HepG2 (cell line): ENCODE measurements around the gene MMP23B. TPM values are rescaled to one million over a fixed set of nuclear protein-coding genes. Genes with fewer than 3 reads are reported as not detected.

Source experiments
- ATAC-seq: fragments of 200-7000 bp; cut with Tn5 transposase; 3 replicates; pipeline ENCODE4 v1.9.1; 2020; ENCODE audit warnings: mild to moderate bottlenecking, moderate library complexity
- BruUV-seq: library from RNA; stranded (reverse); fragments of 400-500 nt; replicated peaks from 2 replicates; lab custom pipeline; 2021; lab: Mats Ljungman, UMichigan
- CTCF ChIA-PET: fragments of 300-600 bp; formaldehyde crosslinking; extraction: SDS; loops from one replicate; lab custom pipeline; 2021; ENCODE audit warnings: low total read pairs, inconsistent platforms, low intra/inter-chr PET ratio; lab: Yijun Ruan, JAX
- POLR2A ChIA-PET: fragments of 350-600 bp; sonication (Branson Sonifier 250); formaldehyde crosslinking; loops from one replicate; lab custom pipeline; 2020; ENCODE audit warnings: antibody characterized with exemption, inconsistent platforms; lab: Yijun Ruan, JAX
- DNase-seq: peaks from one replicate; pipeline ENCODE4 v3.0.0-alpha.2; 2015; ENCODE audit warnings: low spot score
- FAIRE-seq: peaks from 3 replicates; lab custom pipeline; 2011; peaks lifted over from hg19 to GRCh38; lab: Jason Lieb, UNC
- H2AFZ ChIP-seq: one replicate; pipeline ENCODE4 v1.6.1; 2011; ENCODE audit warnings: low read length, inconsistent platforms
- H3K27ac ChIP-seq: fragments of 300-600 bp; 3 replicates; pipeline ENCODE4 v1.8.0; 2011; ENCODE audit warnings: mixed run types, mild to moderate bottlenecking, mixed read lengths, low read length, inconsistent platforms; ENCODE audit not compliant: insufficient read depth; ENCODE audit errors: extremely low read length
- H3K27me3 ChIP-seq, 2 experiments: fragments of 200-600 bp in 1 of 2; 2 replicates in 1 of 2; 3 replicates in 1 of 2; pipeline versions ENCODE4 v1.6.0 to v1.8.0; 2011; ENCODE audit warnings: low read length in 2 of 2, mild to moderate bottlenecking in 2 of 2, moderate library complexity in 2 of 2, inconsistent platforms in 1 of 2; ENCODE audit not compliant: insufficient read depth in 2 of 2, control insufficient read depth in 1 of 2
- H3K36me3 ChIP-seq, 2 experiments: fragments of 200-600 bp in 1 of 2; replicated peaks in 1 of 2; 2 replicates in 1 of 2; 3 replicates in 1 of 2; pipeline versions ENCODE4 v1.5.1 to v1.8.0; 2011; ENCODE audit warnings: low read length in 2 of 2, inconsistent platforms in 1 of 2; ENCODE audit not compliant: insufficient read depth in 2 of 2, control insufficient read depth in 1 of 2
- H3K4me1 ChIP-seq: 2 replicates; pipeline ENCODE4 v1.5.1; 2012; ENCODE audit warnings: low read length, inconsistent platforms; ENCODE audit not compliant: insufficient read depth
- H3K4me2 ChIP-seq: 2 replicates; pipeline ENCODE4 v1.6.0; 2011; ENCODE audit warnings: low read depth, low read length, inconsistent platforms
- H3K4me3 ChIP-seq, 3 experiments: fragments of 200-600 bp in 1 of 3; sonication (generic), shearing (Covaris generic) in 1 of 3; replicated peaks in 1 of 3; 2 replicates each; pipeline ENCODE4 v1.5.1; 2011 to 2016; ENCODE audit warnings: low read length in 3 of 3, inconsistent platforms in 2 of 3, low read depth in 2 of 3, mild to moderate bottlenecking in 2 of 3, control low read depth in 1 of 3, mixed read lengths in 1 of 3; ENCODE audit not compliant: insufficient read depth in 1 of 3
- H3K79me2 ChIP-seq: one replicate; pipeline ENCODE4 v1.6.1; 2011; ENCODE audit warnings: low read length, inconsistent platforms; ENCODE audit not compliant: insufficient read depth
- H3K9ac ChIP-seq: 2 replicates; pipeline ENCODE4 v1.6.0; 2011; ENCODE audit warnings: mild to moderate bottlenecking, low read depth, low read length, inconsistent platforms; ENCODE audit not compliant: insufficient read depth
- H3K9me3 ChIP-seq: 2 replicates; pipeline ENCODE4 v1.5.1; 2012; ENCODE audit warnings: mild to moderate bottlenecking, low read length
- H4K20me1 ChIP-seq: 2 replicates; pipeline ENCODE4 v1.6.0; 2011; ENCODE audit warnings: inconsistent platforms, mild to moderate bottlenecking, low read length, moderate library complexity; ENCODE audit not compliant: insufficient read depth
- ATF1 ChIP-seq: IDR thresholded peaks from 2 replicates; pipeline ENCODE4 v1.6.1; 2016; ENCODE audit warnings: mild to moderate bottlenecking, control low read depth
- HBP1 ChIP-seq: IDR thresholded peaks from 2 replicates; pipeline ENCODE4 v1.6.1; 2016; ENCODE audit warnings: low read depth, control low read depth
- HDAC1 ChIP-seq: sonication (generic); formaldehyde crosslinking; IDR thresholded peaks from 2 replicates; pipeline ENCODE4 v1.5.1; 2020; ENCODE audit warnings: mild to moderate bottlenecking, missing genetic modification reagents
- HNF1B ChIP-seq: sonication (generic); formaldehyde crosslinking; IDR thresholded peaks from 2 replicates; pipeline ENCODE4 v1.5.1; 2020; ENCODE audit warnings: mild to moderate bottlenecking, moderate library complexity, missing genetic modification reagents
- KAT8 ChIP-seq: IDR thresholded peaks from 2 replicates; pipeline ENCODE4 v1.6.1; 2016; ENCODE audit warnings: missing genetic modification reagents, missing compliant biosample characterization
- KDM5B ChIP-seq: sonication (generic); formaldehyde crosslinking; IDR thresholded peaks from 2 replicates; pipeline ENCODE4 v1.4.0; 2020; ENCODE audit warnings: missing genetic modification reagents, mild to moderate bottlenecking, borderline replicate concordance
- KLF9 ChIP-seq: IDR thresholded peaks from 2 replicates; pipeline ENCODE4 v1.6.1; 2016; ENCODE audit warnings: low read depth
- PITX1 ChIP-seq: sonication (generic); formaldehyde crosslinking; IDR thresholded peaks from 2 replicates; pipeline ENCODE4 v1.5.1; 2020; ENCODE audit warnings: mild to moderate bottlenecking, missing genetic modification reagents
- REXO4 ChIP-seq: sonication (generic); formaldehyde crosslinking; IDR thresholded peaks from 2 replicates; pipeline ENCODE4 v1.8.0; 2022; ENCODE audit warnings: missing genetic modification reagents, mild to moderate bottlenecking, borderline replicate concordance
- RFX3 ChIP-seq: IDR thresholded peaks from 2 replicates; pipeline ENCODE4 v1.6.1; 2016; ENCODE audit warnings: missing biosample characterization, missing genetic modification reagents
- SP140L ChIP-seq: sonication (generic); formaldehyde crosslinking; IDR thresholded peaks from 2 replicates; pipeline ENCODE4 v1.4.0; 2020; ENCODE audit warnings: missing genetic modification reagents, borderline replicate concordance
- TBX2 ChIP-seq: sonication (generic); formaldehyde crosslinking; IDR thresholded peaks from 2 replicates; pipeline ENCODE4 v1.5.0; 2020; ENCODE audit warnings: missing genetic modification reagents, mild to moderate bottlenecking, borderline replicate concordance
- TRAFD1 ChIP-seq: sonication (generic); formaldehyde crosslinking; IDR thresholded peaks from 2 replicates; pipeline ENCODE4 v1.5.1; 2020; ENCODE audit warnings: missing genetic modification reagents, mild to moderate bottlenecking, borderline replicate concordance
- ZC3H4 ChIP-seq: sonication (generic); formaldehyde crosslinking; IDR thresholded peaks from 2 replicates; pipeline ENCODE4 v1.4.0; 2020; ENCODE audit warnings: missing genetic modification reagents, borderline replicate concordance
- ZNF274 ChIP-seq: sonication (generic); formaldehyde crosslinking; IDR thresholded peaks from 2 replicates; pipeline ENCODE4 v1.5.1; 2020; ENCODE audit warnings: mild to moderate bottlenecking, missing genetic modification reagents
- ZNF431 ChIP-seq: sonication (generic); formaldehyde crosslinking; IDR thresholded peaks from 2 replicates; pipeline ENCODE4 v1.9.0; 2022; ENCODE audit warnings: missing genetic modification reagents, low read depth, mild to moderate bottlenecking, borderline replicate concordance
- ZNF572 ChIP-seq: sonication (generic); formaldehyde crosslinking; IDR thresholded peaks from 2 replicates; pipeline ENCODE4 v1.5.1; 2020; ENCODE audit warnings: mild to moderate bottlenecking, missing genetic modification reagents
- ZNF749 ChIP-seq: sonication (generic); formaldehyde crosslinking; IDR thresholded peaks from 2 replicates; pipeline ENCODE4 v1.8.0; 2022; ENCODE audit warnings: mild to moderate bottlenecking, missing genetic modification reagents, moderate library complexity, borderline replicate concordance
- WGBS: methylation state at CpG from one replicate; pipeline ENCODE4 v1.1.6; 2017; ENCODE audit warnings: low lambda C conversion rate; 5-methylcytosine and 5-hydroxymethylcytosine counted together
- in situ Hi-C: cut with HindIII; loops from 2 replicates; pipeline ENCODE4 v1.10.0; 2017; ENCODE audit warnings: low pct_unique_long_range_greater_than_20kb; ENCODE audit not compliant: extremely low pct_ligation_motif_present
- intact Hi-C: fragments of 100-400 bp; cut with micrococcal nuclease; formaldehyde crosslinking; loops from one replicate; pipeline ENCODE4 v1.10.0; 2022; ENCODE audit not compliant: unreplicated experiment
- polyA plus RNA-seq, 8 experiments: library from polyadenylated mRNA; depleted of rRNA in 3 of 8; stranded (reverse) in 7 of 8; unstranded in 1 of 8; fragments of >200 nt; fragmentation: Illumina TruSeq in 4 of 8; extraction: Trizol in 4 of 8; gene quantifications; 2 replicates each; pipeline versions ENCODE4 v1.2.1 to v1.2.3, GENCODE V29; 2011 to 2016; ENCODE audit warnings: low read depth in 4 of 8, missing spikeins in 1 of 8, mixed read lengths in 1 of 8; ENCODE audit not compliant: insufficient read depth in 1 of 8
- total RNA-seq, 5 experiments: library from RNA; depleted of rRNA; stranded (reverse); fragments of >200 nt; fragmentation: Illumina TruSeq; extraction: Trizol; gene quantifications; 2 replicates each; pipeline ENCODE4 v1.2.3, GENCODE V29; 2016; ENCODE audit warnings: low read depth in 1 of 5
- TF ChIP-seq, protein P1 (sequence below): sonication (generic); formaldehyde crosslinking; IDR thresholded peaks from 2 replicates; pipeline ENCODE4 v1.4.0; 2020; ENCODE audit warnings: mild to moderate bottlenecking, missing genetic modification reagents

MMP23B gene
- total and polyA plus RNA-seq, 2 of the 13 experiments (the other 11 are each of a cell fraction or from before 2014, with no cell fraction given), result 0.61 to 0.75 TPM

GRCh38 chr1:1600861-1601563 lies 31.0 kb upstream of the MMP23B start:
- 59% methylated on average over 10 of the region's 22 CpGs for WGBS
- Histone ChIP-seq H3K4me3 (peak overlapping the region; percentile 21 to 70 (median 50); a peak in 4 of 6 replicates), H3K27ac (no peak overlapping the region), H3K4me2 (peak overlapping the region; percentile 76), H3K79me2 (no peaks in the 10 kb centered on the region), H3K9me3 (no peaks in the 10 kb centered on the region), H3K9ac (peak overlapping the region; percentile 39), H3K4me1 (peaks cover 57% of the 10 kb centered on the region), H2AFZ (no peak overlapping the region), H4K20me1 (no peaks in the 10 kb centered on the region), H3K36me3 (no peaks in the 10 kb centered on the region), H3K27me3 (peaks cover 7 to 21% of the 10 kb centered on the region in 2 experiments)
- intact Hi-C loops, result no loop called here
- DNase-seq (no peak), FAIRE-seq (no peak), ATAC-seq (peak; percentile 10)
- in situ Hi-C loops, result no loop called here
- ChIA-PET POLR2A (interaction anchor here (1.1 kb wide), 1 partner anchor 13 kb away, joined by 3 read pairs; no protein-coding TSS in a partner anchor), CTCF (no interaction called here)
- no TSS peak for BruUV-seq
- TF ChIP-seq HBP1 (CRISPR knock-in tag) (no peak), SP140L (CRISPR knock-in tag) (no peak), ZNF749 (CRISPR knock-in tag) (no peak), PITX1 (CRISPR knock-in tag) (peak; percentile 21; the same call in 1 of the 2 replicates), ZC3H4 (CRISPR knock-in tag) (no peak), HDAC1 (CRISPR knock-in tag) (peak; percentile 19; the same call in 1 of the 2 replicates), TRAFD1 (CRISPR knock-in tag) (no peak), ATF1 (CRISPR knock-in tag) (no peak), HNF1B (CRISPR knock-in tag) (no peak), ZNF572 (CRISPR knock-in tag) (0 out of 2 replicates have a peak, but pooled peaks have one; percentile 30), KDM5B (CRISPR knock-in tag) (0 out of 2 replicates have a peak, but pooled peaks have one; percentile 14), KAT8 (no peak), REXO4 (no peak), KLF9 (CRISPR knock-in tag) (no peak), TBX2 (CRISPR knock-in tag) (no peak), ZNF274 (CRISPR knock-in tag) (0 out of 2 replicates have a peak, but pooled peaks have one; percentile 6), ZNF431 (CRISPR knock-in tag) (no peak), RFX3 (CRISPR knock-in tag) (no peak)
- TF ChIP-seq, protein P1, sequence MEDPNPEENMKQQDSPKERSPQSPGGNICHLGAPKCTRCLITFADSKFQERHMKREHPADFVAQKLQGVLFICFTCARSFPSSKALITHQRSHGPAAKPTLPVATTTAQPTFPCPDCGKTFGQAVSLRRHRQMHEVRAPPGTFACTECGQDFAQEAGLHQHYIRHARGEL (CRISPR knock-in tag), result no peak
